A549 treated with AZD9567 at 1 μM for 4 hours (cell line): ENCODE measurements around the gene MAGEA8. TPM values are rescaled to one million over a fixed set of nuclear protein-coding genes. Genes with fewer than 3 reads are reported as not detected.

Experiments used
- total RNA-seq: library from RNA; stranded (reverse); fragments of 200-300 nt; extraction: Qiagen RNA extraction; gene quantifications from 5 replicates; pipeline ENCODE4 v1.2.3, GENCODE V29; 2022; ENCODE audit not compliant: insufficient read depth

Gene MAGEA8
- not detected in 5 replicates for total RNA-seq

GRCh38 chrX:149881081-149881711 is at the start of gene MAGEA8:
MAGEA8 (plus strand) TSS chrX:149881183; CDS start chrX:149884273, 3,090 bp downstream.

GRCh38 chrX:149929400-149929799 is 48.4 kb downstream of the MAGEA8 start, which contains the start of gene HSFX4:
HSFX4 (plus strand) TSS chrX:149929573; CDS start chrX:149929645, 72 bp downstream.

Other genes with a start within 250 kb of the MAGEA8 start
- 28.0 to 33.4 TPM (median 30.5 TPM) in 5 replicates for gene TMEM185A, start 249.4 kb upstream of the MAGEA8 start, total RNA-seq
- gene MAGEA11, start 169.1 kb upstream of the MAGEA8 start, total RNA-seq = not detected in 5 replicates
- gene HSFX1, start 107.1 kb upstream of the MAGEA8 start, total RNA-seq = 0.33 to 1.0 TPM (median 0.39 TPM) in 5 replicates
- not detected in 5 replicates for gene MAGEA9, start 99.3 kb upstream of the MAGEA8 start, total RNA-seq
- gene HSFX4, start 48.4 kb downstream of the MAGEA8 start, total RNA-seq = not detected in 5 replicates
- gene EOLA2, start 57.3 kb downstream of the MAGEA8 start, total RNA-seq = 36.0 to 66.1 TPM (median 61.5 TPM) in 5 replicates